Hepatocyte (in vitro differentiated cells): Measurements from ENCODE around the gene TM2D3. TPM values are rescaled to one million over a fixed set of nuclear protein-coding genes. Genes with fewer than 3 reads are reported as not detected.

Source experiments
- DNase-seq: peaks from one replicate; pipeline ENCODE4 v3.0.0-alpha.2; 2016; ENCODE audit warnings: low spot score
- H2AFZ ChIP-seq: fragments of 200-600 bp; sonication (generic); 2 replicates; pipeline ENCODE4 v1.6.0; 2016; ENCODE audit warnings: antibody characterized with exemption, mild to moderate bottlenecking
- H3K27ac ChIP-seq: fragments of 200-600 bp; sonication (generic); 2 replicates; pipeline ENCODE4 v1.5.1; 2016; ENCODE audit warnings: mild to moderate bottlenecking
- H3K27me3 ChIP-seq: fragments of 200-600 bp; sonication (generic); 2 replicates; pipeline ENCODE4 v1.6.1; 2016
- H3K36me3 ChIP-seq: fragments of 200-600 bp; sonication (generic); replicated peaks from 2 replicates; pipeline ENCODE4 v1.5.1; 2016; ENCODE audit warnings: low read depth; ENCODE audit not compliant: insufficient read depth
- H3K4me1 ChIP-seq: fragments of 200-600 bp; sonication (generic); 2 replicates; pipeline ENCODE4 v1.5.1; 2016; ENCODE audit warnings: mild to moderate bottlenecking, moderate library complexity; ENCODE audit not compliant: insufficient read depth
- H3K4me2 ChIP-seq: fragments of 200-600 bp; sonication (generic); 2 replicates; pipeline ENCODE4 v1.6.0; 2016
- H3K4me3 ChIP-seq: fragments of 200-600 bp; sonication (generic); 2 replicates; pipeline ENCODE4 v1.5.1; 2016; ENCODE audit warnings: mild to moderate bottlenecking
- H3K79me2 ChIP-seq: fragments of 200-600 bp; sonication (generic); 2 replicates; pipeline ENCODE4 v1.6.0; 2017; ENCODE audit warnings: mild to moderate bottlenecking
- H3K9me2 ChIP-seq: fragments of 200-600 bp; sonication (generic); replicated peaks from 2 replicates; pipeline ENCODE4 v1.6.0; 2017; ENCODE audit warnings: mild to moderate bottlenecking; ENCODE audit not compliant: insufficient read depth
- H3K9me3 ChIP-seq: fragments of 200-600 bp; sonication (generic); 2 replicates; pipeline ENCODE4 v1.5.1; 2016; ENCODE audit warnings: low read depth, mild to moderate bottlenecking
- H4K20me1 ChIP-seq: fragments of 200-600 bp; sonication (generic); 2 replicates; pipeline ENCODE4 v1.6.0; 2016; ENCODE audit warnings: mild to moderate bottlenecking; ENCODE audit not compliant: insufficient read depth, poor library complexity, severe bottlenecking
- CTCF ChIP-seq: fragments of 200-600 bp; sonication (generic); IDR thresholded peaks from 2 replicates; pipeline ENCODE4 v1.5.1; 2016; ENCODE audit warnings: antibody characterized with exemption, mild to moderate bottlenecking; ENCODE audit not compliant: poor library complexity
- EZH2 ChIP-seq: fragments of 200-600 bp; sonication (generic); IDR thresholded peaks from 2 replicates; pipeline ENCODE4 v1.6.1; 2016; ENCODE audit warnings: antibody characterized with exemption, mild to moderate bottlenecking, borderline replicate concordance
- EZH2phosphoT487 ChIP-seq: fragments of 200-600 bp; sonication (generic); IDR thresholded peaks from one replicate; pipeline ENCODE4 v1.6.1; 2018; ENCODE audit warnings: antibody characterized with exemption, mild to moderate bottlenecking, low read depth, moderate library complexity; ENCODE audit not compliant: unreplicated experiment, severe bottlenecking
- WGBS: methylation state at CpG from one replicate; pipeline ENCODE4 v1.1.6; 2016; ENCODE audit warnings: low lambda C conversion rate; ENCODE audit errors: missing lambda C conversion rate; 5-methylcytosine and 5-hydroxymethylcytosine counted together
- polyA plus RNA-seq: library from polyadenylated mRNA; unstranded; fragments of >200 nt; fragmentation: Nextera tagmentation; extraction: Ambion mirVana; gene quantifications from 2 replicates; pipeline ENCODE4 v1.2.1, GENCODE V29; 2016
- total RNA-seq: library from RNA; depleted of rRNA; stranded (reverse); fragments of >200 nt; gene quantifications from 2 replicates; pipeline ENCODE4 v1.2.3, GENCODE V29; 2014

The TM2D3 gene
- total and polyA plus RNA-seq, 2 experiments from 2014 or later, result 41.9 to 55.7 TPM

DNA sequence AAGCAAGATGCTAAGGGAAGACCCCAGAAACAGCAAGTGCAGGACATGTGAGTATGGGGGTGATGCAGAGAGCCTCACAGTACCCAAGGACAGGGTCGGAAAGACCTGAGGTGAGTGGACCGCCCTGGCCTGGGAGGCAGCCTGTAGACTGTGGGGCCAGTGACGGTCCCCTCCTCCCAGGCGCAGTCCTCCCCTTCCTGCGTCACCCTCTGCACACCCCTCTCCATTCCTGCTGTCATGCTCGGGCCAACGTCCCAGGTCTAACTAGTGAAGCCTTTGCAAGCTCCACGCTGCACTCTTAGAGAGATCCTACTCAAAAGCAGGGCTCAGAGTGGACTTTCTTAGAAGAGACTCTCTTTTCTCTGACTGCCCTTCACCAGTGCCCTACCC is 41.6 kb downstream of the TM2D3 start:
- WGBS, result 97% methylated on average over 8 of the region's 8 CpGs
- Histone ChIP-seq H3K36me3 (no peaks in the 10 kb centered on the region), H2AFZ (no peak overlapping the region), H3K4me2 (no peak overlapping the region), H4K20me1 (no peaks in the 10 kb centered on the region), H3K79me2 (no peaks in the 10 kb centered on the region), H3K27me3 (no peaks in the 10 kb centered on the region), H3K27ac (no peak overlapping the region), H3K9me3 (no peaks in the 10 kb centered on the region), H3K9me2 (no peaks in the 10 kb centered on the region), H3K4me3 (no peak overlapping the region), H3K4me1 (peaks cover 6% of the 10 kb centered on the region)
- DNase-seq, result no peak
- TF ChIP-seq EZH2 (no peak), CTCF (no peak)

GRCh38 chr15:101609742-101610610 is 42.2 kb downstream of the TM2D3 start:
- Histone ChIP-seq H3K9me2 (no peaks in the 10 kb centered on the region), H3K36me3 (no peaks in the 10 kb centered on the region), H3K9me3 (no peaks in the 10 kb centered on the region), H3K4me2 (no peak overlapping the region), H3K27ac (no peak overlapping the region), H3K27me3 (no peaks in the 10 kb centered on the region), H2AFZ (no peak overlapping the region), H4K20me1 (no peaks in the 10 kb centered on the region), H3K79me2 (no peaks in the 10 kb centered on the region), H3K4me3 (no peak overlapping the region), H3K4me1 (peaks cover 5% of the 10 kb centered on the region)
- DNase-seq, result no peak
- 88% methylated on average over 23 of the region's 23 CpGs for WGBS
- TF ChIP-seq EZH2, result no peak
- TF ChIP-seq EZH2phosphoT487, result no peak
- no peak for TF ChIP-seq CTCF

GRCh38 chr15:101608201-101608600 is 44.0 kb downstream of the TM2D3 start:
- Histone ChIP-seq H3K27me3 (no peaks in the 10 kb centered on the region), H3K79me2 (no peaks in the 10 kb centered on the region), H3K4me3 (no peak overlapping the region), H3K27ac (no peak overlapping the region), H4K20me1 (no peaks in the 10 kb centered on the region), H2AFZ (no peak overlapping the region), H3K36me3 (no peaks in the 10 kb centered on the region), H3K4me1 (peaks cover 3% of the 10 kb centered on the region), H3K9me2 (no peaks in the 10 kb centered on the region), H3K9me3 (no peaks in the 10 kb centered on the region), H3K4me2 (no peak overlapping the region)
- 93% methylated on average over 9 of the region's 9 CpGs for WGBS
- TF ChIP-seq EZH2phosphoT487 (no peak), EZH2 (no peak), CTCF (no peak)
- DNase-seq, result no peak
